Measurements from ENCODE around the gene PLCG2. TPM values are rescaled to one million over a fixed set of nuclear protein-coding genes. Genes with fewer than 3 reads are reported as not detected.

PLCG2 gene
- polyA plus RNA-seq, 2 of the 4 experiments (the other 2 are of a cell fraction): 2.8 to 6.0 TPM

DNA sequence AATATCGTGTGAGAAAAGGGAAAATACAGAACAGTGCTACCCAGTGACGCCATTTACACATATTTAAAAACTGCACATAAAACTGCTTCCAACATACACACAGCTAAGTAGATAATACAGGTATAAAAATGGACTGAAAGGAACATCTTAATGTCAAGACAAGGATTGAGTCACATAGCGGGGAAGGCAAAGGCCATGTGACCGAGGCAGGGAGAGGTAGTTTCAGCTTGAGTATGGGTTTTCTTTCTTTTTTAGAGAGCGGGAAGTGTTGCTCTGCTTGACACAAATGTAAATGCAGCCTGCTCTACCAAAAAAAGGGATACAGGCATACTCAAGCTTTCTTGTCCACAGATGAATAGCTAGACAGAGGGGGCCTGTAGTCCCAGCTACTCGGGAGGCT, 185.7 kb downstream of the PLCG2 start:
- no peak overlapping the region for H3K27ac ChIP-seq
- H3K4me2 ChIP-seq: no peak overlapping the region
- DNase-seq (ENCODE audit: low read depth in 1 of 2, low spot score in 1 of 2): no peak
- POLR2A ChIA-PET: no interaction called here
- CTCF ChIA-PET: no interaction called here
- no peak for ATAC-seq
- no peaks in the 10 kb centered on the region for H3K4me1 ChIP-seq
- H3K4me3 ChIP-seq: no peak overlapping the region
- no peak for FAIRE-seq
- no peaks in the 10 kb centered on the region for H3K9me3 ChIP-seq
- TF ChIP-seq POLR2AphosphoS2 (conservative IDR thresholded peaks at IDR 0.05; ENCODE audit: low read length): no peak
- 43% methylated on average over 6 of the region's 6 CpGs for WGBS (ENCODE audit: missing lambda C conversion rate)

DNA sequence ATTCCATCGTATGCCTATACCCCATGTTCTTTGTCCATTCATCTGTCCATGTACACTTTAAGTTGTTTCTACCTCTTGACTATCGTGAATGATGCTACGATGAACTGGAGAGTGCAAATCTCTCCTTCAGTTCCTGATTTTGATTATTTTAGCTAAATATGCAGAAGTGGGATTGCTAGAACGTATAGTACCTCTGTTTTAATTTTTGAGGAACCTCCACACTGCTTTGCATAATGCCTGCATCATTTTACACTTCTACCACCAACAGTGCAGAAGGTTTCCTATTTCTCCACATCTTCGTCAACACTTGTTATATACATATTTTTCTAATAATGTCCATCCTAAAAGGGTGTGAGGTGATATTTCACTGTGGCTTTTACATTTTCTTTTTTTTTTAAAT, 188.3 kb downstream of the PLCG2 start:
- no peak overlapping the region for H3K4me3 ChIP-seq
- DNase-seq (ENCODE audit: low read depth in 1 of 2, low spot score in 1 of 2) (no peak), ATAC-seq (no peak), FAIRE-seq (no peak)
- peaks cover 5% of the 10 kb centered on the region for H3K9me3 ChIP-seq
- WGBS (ENCODE audit: missing lambda C conversion rate): 34% methylated on average over 5 of the region's 5 CpGs
- H3K4me1 ChIP-seq: no peaks in the 10 kb centered on the region
- no peak overlapping the region for H3K27ac ChIP-seq
- ChIA-PET POLR2A (no interaction called here), CTCF (interaction anchor here (1.2 kb wide), 2 partner anchors 12 to 113 kb away, joined by 3 read pairs; no protein-coding TSS in a partner anchor)
- no peak overlapping the region for H3K4me2 ChIP-seq
- TF ChIP-seq NR3C1 (IDR thresholded peaks at IDR 0.05) (no peak), KDM5A (IDR thresholded peaks at IDR 0.05) (no peak), MAFK (IDR thresholded peaks at IDR 0.05; ENCODE audit: partially characterized antibody) (no peak), HMGXB4 (CRISPR knock-in tag; IDR thresholded peaks at IDR 0.05; ENCODE audit: borderline replicate concordance) (no peak), TFCP2L1 (CRISPR knock-in tag; IDR thresholded peaks at IDR 0.05) (no peak), E2F6 (IDR thresholded peaks at IDR 0.05; ENCODE audit: borderline replicate concordance, low read depth) (no peak), POLR2A (IDR thresholded peaks at IDR 0.05; ENCODE audit: low read length) (no peak), SREBF2 (IDR thresholded peaks at IDR 0.05) (no peak), JUN (IDR thresholded peaks at IDR 0.05) (no peak), JUNB (IDR thresholded peaks at IDR 0.05) (no peak), RARB (CRISPR knock-in tag; IDR thresholded peaks at IDR 0.05) (no peak), RCOR1 (IDR thresholded peaks at IDR 0.05; ENCODE audit: low read depth, low read length) (no peak)
- TF ChIP-seq, protein P1, sequence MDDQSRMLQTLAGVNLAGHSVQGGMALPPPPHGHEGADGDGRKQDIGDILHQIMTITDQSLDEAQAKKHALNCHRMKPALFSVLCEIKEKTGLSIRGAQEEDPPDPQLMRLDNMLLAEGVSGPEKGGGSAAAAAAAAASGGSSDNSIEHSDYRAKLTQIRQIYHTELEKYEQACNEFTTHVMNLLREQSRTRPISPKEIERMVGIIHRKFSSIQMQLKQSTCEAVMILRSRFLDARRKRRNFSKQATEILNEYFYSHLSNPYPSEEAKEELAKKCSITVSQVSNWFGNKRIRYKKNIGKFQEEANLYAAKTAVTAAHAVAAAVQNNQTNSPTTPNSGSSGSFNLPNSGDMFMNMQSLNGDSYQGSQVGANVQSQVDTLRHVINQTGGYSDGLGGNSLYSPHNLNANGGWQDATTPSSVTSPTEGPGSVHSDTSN (IDR thresholded peaks at IDR 0.05): no peak

DNA sequence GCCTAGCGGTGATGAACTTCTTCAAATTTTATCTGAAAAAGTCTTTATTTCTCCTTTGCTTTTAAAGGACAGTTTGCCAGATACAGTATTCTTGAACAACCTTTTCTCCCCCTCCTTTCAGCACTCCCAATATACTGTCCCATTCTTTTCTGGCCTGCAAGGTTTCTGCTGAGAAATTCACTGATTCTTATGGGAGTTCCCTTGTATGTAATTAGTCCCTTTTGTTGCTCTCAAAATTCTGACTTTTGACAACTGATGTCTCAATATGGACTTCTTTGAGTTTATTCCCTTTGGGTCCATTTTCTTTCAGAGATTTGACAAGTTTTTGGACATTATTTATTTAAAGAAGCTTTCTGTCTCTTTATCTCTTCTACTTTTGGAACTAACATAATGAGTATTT, 192.8 kb downstream of the PLCG2 start:
- no peak for DNase-seq (ENCODE audit: low read depth in 1 of 2, low spot score in 1 of 2)
- H3K4me2 ChIP-seq: no peak overlapping the region
- CTCF ChIA-PET: interaction anchor here (0.7 kb wide), 1 partner anchor 258 kb away, joined by 3 read pairs; no protein-coding TSS in a partner anchor
- no peak overlapping the region for H3K4me3 ChIP-seq
- WGBS (ENCODE audit: missing lambda C conversion rate): 90% methylated on average over 1 of the region's 1 CpG
- H3K27ac ChIP-seq: no peak overlapping the region
- no peak for FAIRE-seq
- POLR2A ChIA-PET: no interaction called here
- no peaks in the 10 kb centered on the region for H3K4me1 ChIP-seq
- H3K9me3 ChIP-seq: peaks cover 9% of the 10 kb centered on the region
- TF ChIP-seq E2F6 (IDR thresholded peaks at IDR 0.05; ENCODE audit: borderline replicate concordance, low read depth) (no peak), RNF2 (IDR thresholded peaks at IDR 0.05; ENCODE audit: borderline replicate concordance, low read depth) (no peak), HDAC2 (IDR thresholded peaks at IDR 0.05) (no peak), ZC3H11A (IDR thresholded peaks at IDR 0.05) (no peak), CEBPB (IDR thresholded peaks at IDR 0.05) (no peak)
- TF ChIP-seq, protein P2, sequence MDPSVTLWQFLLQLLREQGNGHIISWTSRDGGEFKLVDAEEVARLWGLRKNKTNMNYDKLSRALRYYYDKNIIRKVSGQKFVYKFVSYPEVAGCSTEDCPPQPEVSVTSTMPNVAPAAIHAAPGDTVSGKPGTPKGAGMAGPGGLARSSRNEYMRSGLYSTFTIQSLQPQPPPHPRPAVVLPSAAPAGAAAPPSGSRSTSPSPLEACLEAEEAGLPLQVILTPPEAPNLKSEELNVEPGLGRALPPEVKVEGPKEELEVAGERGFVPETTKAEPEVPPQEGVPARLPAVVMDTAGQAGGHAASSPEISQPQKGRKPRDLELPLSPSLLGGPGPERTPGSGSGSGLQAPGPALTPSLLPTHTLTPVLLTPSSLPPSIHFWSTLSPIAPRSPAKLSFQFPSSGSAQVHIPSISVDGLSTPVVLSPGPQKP (IDR thresholded peaks at IDR 0.05; ENCODE audit: low read depth, low read length): no peak
- ATAC-seq: no peak
